Naive thymus-derived CD4-positive, alpha-beta T cell (primary cell): ENCODE data around the gene POLR2H. TPM values are rescaled to one million over a fixed set of nuclear protein-coding genes. Genes with fewer than 3 reads are reported as not detected.

Source experiments
- ATAC-seq: fragments of 150-1000 bp; cut with Tn5 transposase; 2 replicates; pipeline ENCODE4 v1.10.0; 2021; ENCODE audit warnings: mild to moderate bottlenecking, moderate library complexity
- CTCF ChIA-PET: fragments of 350-600 bp; sonication (Branson Sonifier 250); formaldehyde crosslinking; loops from one replicate; lab custom pipeline; 2021; ENCODE audit warnings: antibody characterized with exemption; lab: Charles Lee
- POLR2A ChIA-PET: fragments of 350-600 bp; sonication (Branson Sonifier 250); formaldehyde crosslinking; loops from one replicate; lab custom pipeline; 2021; ENCODE audit warnings: antibody characterized with exemption, inconsistent platforms; lab: Charles Lee
- DNase-seq, 9 donors: peaks; one replicate each; pipeline versions ENCODE4 v3.0.0 to v3.0.0-alpha.2; 2020 to 2022; ENCODE audit warnings: mixed read lengths in 1 of 9
- H3K27ac ChIP-seq: one replicate; pipeline ENCODE4 v1.7.0; 2013; ENCODE audit warnings: mild to moderate bottlenecking, low read depth, low read length, moderate library complexity
- H3K27me3 ChIP-seq, 2 donors: one replicate each; pipeline ENCODE4 v1.7.0; 2013; ENCODE audit warnings: low read length in 2 of 2, mild to moderate bottlenecking in 2 of 2, moderate library complexity in 2 of 2; ENCODE audit not compliant: control insufficient read depth in 2 of 2, insufficient read depth in 2 of 2
- H3K36me3 ChIP-seq, 3 experiments: 1 replicate in 2 of 3; 2 replicates in 1 of 3; pipeline ENCODE4 v1.7.0; 2013; ENCODE audit warnings: low read length in 3 of 3, mild to moderate bottlenecking in 3 of 3, moderate library complexity in 1 of 3; ENCODE audit not compliant: insufficient read depth in 3 of 3, control insufficient read depth in 2 of 3
- H3K4me1 ChIP-seq, 2 donors: one replicate each; pipeline ENCODE4 v1.7.0; 2013; ENCODE audit warnings: low read length in 2 of 2, mild to moderate bottlenecking in 2 of 2, moderate library complexity in 1 of 2; ENCODE audit not compliant: control insufficient read depth in 2 of 2, insufficient read depth in 2 of 2
- H3K4me3 ChIP-seq: 2 replicates; pipeline ENCODE4 v1.7.0; 2013; ENCODE audit warnings: mild to moderate bottlenecking, low read length
- H3K9me3 ChIP-seq, 3 experiments: 1 replicate in 2 of 3; 2 replicates in 1 of 3; pipeline ENCODE4 v1.7.0; 2013; ENCODE audit warnings: low read length in 3 of 3; ENCODE audit not compliant: control insufficient read depth in 2 of 3
- H3K27ac Mint-ChIP-seq, 9 donors: one replicate each; pipeline ENCODE4 v1.8.0; 2020 to 2022; ENCODE audit warnings: mixed read lengths in 9 of 9, mild to moderate bottlenecking in 8 of 9, moderate library complexity in 5 of 9, inconsistent platforms in 2 of 9
- H3K27me3 Mint-ChIP-seq, 5 donors: one replicate each; pipeline ENCODE4 v1.8.0; 2021 to 2022; ENCODE audit warnings: mixed read lengths in 5 of 5, mild to moderate bottlenecking in 1 of 5
- H3K36me3 Mint-ChIP-seq, 5 donors: one replicate each; pipeline ENCODE4 v1.8.0; 2020 to 2022; ENCODE audit warnings: mixed read lengths in 5 of 5, mild to moderate bottlenecking in 3 of 5, inconsistent platforms in 1 of 5
- H3K4me1 Mint-ChIP-seq, 7 donors: one replicate each; pipeline ENCODE4 v1.8.0; 2020 to 2022; ENCODE audit warnings: mixed read lengths in 7 of 7, mild to moderate bottlenecking in 3 of 7, inconsistent platforms in 1 of 7
- H3K4me3 Mint-ChIP-seq, 10 donors: one replicate each; pipeline ENCODE4 v1.8.0; 2020 to 2022; ENCODE audit warnings: mild to moderate bottlenecking in 10 of 10, mixed read lengths in 10 of 10, moderate library complexity in 6 of 10, inconsistent platforms in 2 of 10
- H3K9me3 Mint-ChIP-seq, 11 donors: one replicate each; pipeline ENCODE4 v1.8.0; 2020 to 2022; ENCODE audit warnings: mixed read lengths in 11 of 11, mild to moderate bottlenecking in 4 of 11, inconsistent platforms in 1 of 11, moderate library complexity in 1 of 11
- intact Hi-C, 2 donors: fragments of 100-400 bp; cut with micrococcal nuclease; formaldehyde crosslinking; loops; one replicate each; pipeline ENCODE4 v1.15.1; 2023
- polyA plus RNA-seq, 2 donors: library from polyadenylated mRNA; unstranded; fragments of 300-500 nt; fragmentation: Illumina TruSeq; gene quantifications; one replicate each; pipeline ENCODE4 v1.2.3, GENCODE V29; 2021
- total RNA-seq, 6 experiments: library from RNA in 5 of 6; stranded (reverse) in 5 of 6; gene quantifications; 1 replicate in 5 of 6; 2 replicates in 1 of 6; pipeline ENCODE4 v1.2.3 and lab custom pipeline; 2021 to 2026

POLR2H gene
- 100 to 1,000 TPM in 1 of 5 experiments, 10 to 100 TPM in 4; 34.9 to 112 (median 56.6) TPM for total RNA-seq
- 10 to 100 TPM; 69.2 to 74.9 TPM for polyA plus RNA-seq
- total RNA-seq (lab: John Stamatoyannopoulos, UW), result 30.8 reads per million, percentile 60 among the genes with 10 or more reads in this experiment

- Mint-ChIP-seq H3K9me3 (peaks cover 0 to 7% (median 0%) of the 10 kb centered on the region in 11 donors), H3K36me3 (peaks cover 0 to 18% (median 7%) of the 10 kb centered on the region in 5 donors), H3K27me3 (peaks cover 0 to 13% (median 0%) of the 10 kb centered on the region in 5 donors), H3K4me3 (peak within 1 kb of the TSS; percentile 91 to 100 (median 97)), H3K27ac (peak within 1 kb of the TSS; percentile 59 to 95 (median 87)), H3K4me1 (peaks cover 22 to 31% (median 25%) of the 10 kb centered on the region in 7 donors)
- Histone ChIP-seq H3K36me3 (peaks cover 0 to 11% (median 0%) of the 10 kb centered on the region in 3 experiments), H3K27me3 (no peaks in the 10 kb centered on the region), H3K9me3 (no peaks in the 10 kb centered on the region), H3K4me1 (peaks cover 11 to 13% of the 10 kb centered on the region in 2 donors), H3K4me3 (peak within 1 kb of the TSS; percentile 97), H3K27ac (peak within 1 kb of the TSS; percentile 84)
- CTCF ChIA-PET, result no interaction called here
- intact Hi-C loops, result loop anchor here (5.0 to 10.0 kb wide), 5 partner anchors 351 to 1576 kb away; partner anchors contain the start of genes MAGEF1 (in 2 of the 2), KLHL24 (in 1 of the 2), PARL (in 1 of the 2) and TMEM41A (in 1 of the 2)
- peak; percentile 46 for ATAC-seq
- POLR2A ChIA-PET, result interaction anchor here (0.6 to 2.4 kb wide), 4 partner anchors 10 to 227 kb away, joined by 3 to 7 read pairs (median 3); partner anchors contain the start of gene EIF2B5
- DNase-seq, result peak in 8 of 9 donors; percentile 24 to 74 (median 38)
These were observed at the start of gene POLR2H, which contains the start of gene CLCN2 for GRCh38 chr3:184361532-184361931. POLR2H (plus strand) TSS chr3:184361710; CDS start chr3:184363493, 1,783 bp downstream. CLCN2 (minus strand) TSS chr3:184361605; CDS start chr3:184361479, 126 bp downstream.

GRCh38 chr3:184314363-184314699 lies 47.2 kb upstream of the POLR2H start, which contains the start of gene EIF4G1:
EIF4G1 (plus strand) TSS chr3:184314606; CDS start chr3:184315797, 1,191 bp downstream.
- Histone ChIP-seq H3K9me3 (no peaks in the 10 kb centered on the region), H3K4me1 (peaks cover 0 to 17% of the 10 kb centered on the region in 2 donors), H3K27me3 (no peaks in the 10 kb centered on the region), H3K27ac (peak within 1 kb of the TSS; percentile 93), H3K36me3 (peaks cover 0 to 21% (median 8%) of the 10 kb centered on the region in 3 experiments), H3K4me3 (peak within 1 kb of the TSS; percentile 73)
- peak; percentile 95 for ATAC-seq
- Mint-ChIP-seq H3K27me3 (no peaks in the 10 kb centered on the region), H3K27ac (peak within 1 kb of the TSS; percentile 68 to 95 (median 89)), H3K4me1 (peaks cover 15 to 35% (median 28%) of the 10 kb centered on the region in 7 donors), H3K36me3 (peaks cover 0 to 11% (median 5%) of the 10 kb centered on the region in 5 donors), H3K4me3 (peak within 1 kb of the TSS; percentile 79 to 94 (median 88)), H3K9me3 (no peaks in the 10 kb centered on the region)
- ChIA-PET CTCF (no interaction called here), POLR2A (no interaction called here)
- intact Hi-C loops, result loop anchor here (1.0 to 5.0 kb wide), 7 partner anchors 15 to 617 kb away; partner anchors contain the start of genes ABCF3 (in 2 of the 2), PSMD2 (in 2 of the 2), AP2M1 (in 1 of the 2) and EEF1AKMT4 (in 1 of the 2)
- peak; percentile 89 to 95 (median 91) for DNase-seq

- ATAC-seq (peak; percentile 75), DNase-seq (peak; percentile 54 to 68 (median 64))
- POLR2A ChIA-PET, result interaction anchor here (0.7 to 1.5 kb wide), 3 partner anchors 13 to 137 kb away, joined by 3 to 4 read pairs (median 3); partner anchors contain the start of gene FAM131A
- Mint-ChIP-seq H3K27me3 (no peaks in the 10 kb centered on the region), H3K4me3 (peak overlapping the region; percentile 79 to 94 (median 86)), H3K9me3 (no peaks in the 10 kb centered on the region), H3K36me3 (peaks cover 0 to 10% (median 5%) of the 10 kb centered on the region in 5 donors), H3K4me1 (peaks cover 15 to 35% (median 31%) of the 10 kb centered on the region in 7 donors), H3K27ac (peak overlapping the region; percentile 68 to 95 (median 89))
- H3K36me3 ChIP-seq, result peaks cover 0 to 26% (median 8%) of the 10 kb centered on the region in 3 experiments
- intact Hi-C loops, result loop anchor here (1.0 to 5.0 kb wide), 8 partner anchors 16 to 618 kb away; partner anchors contain the start of genes ABCF3 (in 2 of the 2), PSMD2 (in 2 of the 2), AP2M1 (in 1 of the 2) and EEF1AKMT4 (in 1 of the 2)
- peak overlapping the region; percentile 73 for H3K4me3 ChIP-seq
- CTCF ChIA-PET, result no interaction called here
- H3K4me1 ChIP-seq, result peaks cover 0 to 17% of the 10 kb centered on the region in 2 donors
- no peaks in the 10 kb centered on the region for H3K9me3 ChIP-seq
- peak overlapping the region; percentile 93 for H3K27ac ChIP-seq
- H3K27me3 ChIP-seq, result no peaks in the 10 kb centered on the region
These were observed 46.6 kb upstream of the POLR2H start for GRCh38 chr3:184314700-184315542.

GRCh38 chr3:184315543-184315867 lies 46.0 kb upstream of the POLR2H start:
- Histone ChIP-seq H3K4me3 (peak overlapping the region; percentile 73), H3K27ac (peak overlapping the region; percentile 93), H3K4me1 (peaks cover 0 to 17% of the 10 kb centered on the region in 2 donors), H3K27me3 (no peaks in the 10 kb centered on the region), H3K36me3 (peaks cover 0 to 32% (median 11%) of the 10 kb centered on the region in 3 experiments), H3K9me3 (no peaks in the 10 kb centered on the region)
- Mint-ChIP-seq H3K4me1 (peaks cover 15 to 35% (median 31%) of the 10 kb centered on the region in 7 donors), H3K27ac (peak overlapping the region; percentile 68 to 95 (median 89)), H3K27me3 (no peaks in the 10 kb centered on the region), H3K4me3 (peak overlapping the region; percentile 62 to 91 (median 81)), H3K9me3 (no peaks in the 10 kb centered on the region), H3K36me3 (peaks cover 0 to 9% (median 5%) of the 10 kb centered on the region in 5 donors)
- ChIA-PET CTCF (no interaction called here), POLR2A (interaction anchor here (0.7 to 1.5 kb wide), 3 partner anchors 13 to 138 kb away, joined by 3 to 4 read pairs (median 3); partner anchors contain the start of gene FAM131A)
- peak in 2 of 9 donors; percentile 24 to 25 for DNase-seq
- no peak for ATAC-seq
- intact Hi-C loops, result loop anchor here in 1 of 2 donors (1.0 kb wide), 1 partner anchor 180 kb away; the partner anchor contains the start of gene EIF2B5

- ATAC-seq (no peak), DNase-seq (peak in 1 of 9 donors; percentile 17)
- H3K9me3 ChIP-seq, result no peaks in the 10 kb centered on the region
- peaks cover 5 to 13% (median 9%) of the 10 kb centered on the region in 5 donors for H3K36me3 Mint-ChIP-seq
- no peaks in the 10 kb centered on the region for H3K9me3 Mint-ChIP-seq
- H3K36me3 ChIP-seq, result peaks cover under 1 to 37% (median 16%) of the 10 kb centered on the region in 3 experiments
- H3K4me1 Mint-ChIP-seq, result peaks cover 20 to 35% (median 32%) of the 10 kb centered on the region in 7 donors
- intact Hi-C loops, result loop anchor here in 1 of 2 donors (1.0 kb wide), 1 partner anchor 181 kb away; the partner anchor contains the start of gene EIF2B5
- no peaks in the 10 kb centered on the region for H3K27me3 Mint-ChIP-seq
- peak overlapping the region; percentile 62 to 91 (median 81) for H3K4me3 Mint-ChIP-seq
- no peaks in the 10 kb centered on the region for H3K27me3 ChIP-seq
- peak overlapping the region; percentile 68 to 95 (median 86) for H3K27ac Mint-ChIP-seq
- peaks cover 0 to 17% of the 10 kb centered on the region in 2 donors for H3K4me1 ChIP-seq
- POLR2A ChIA-PET, result interaction anchor here (0.7 to 1.5 kb wide), 2 partner anchors 14 to 21 kb away, joined by 3 to 4 read pairs; partner anchors contain the start of gene FAM131A
- H3K4me3 ChIP-seq, result peak overlapping the region; percentile 73
- peak overlapping the region; percentile 93 for H3K27ac ChIP-seq
- CTCF ChIA-PET, result interaction anchor here (0.6 kb wide), 1 partner anchor 586 kb away, joined by 3 read pairs; no protein-coding TSS in a partner anchor
These were observed 45.4 kb upstream of the POLR2H start for GRCh38 chr3:184315871-184316661.
